ENCODE data around the gene FKBP11.

The FKBP11 gene

DNA sequence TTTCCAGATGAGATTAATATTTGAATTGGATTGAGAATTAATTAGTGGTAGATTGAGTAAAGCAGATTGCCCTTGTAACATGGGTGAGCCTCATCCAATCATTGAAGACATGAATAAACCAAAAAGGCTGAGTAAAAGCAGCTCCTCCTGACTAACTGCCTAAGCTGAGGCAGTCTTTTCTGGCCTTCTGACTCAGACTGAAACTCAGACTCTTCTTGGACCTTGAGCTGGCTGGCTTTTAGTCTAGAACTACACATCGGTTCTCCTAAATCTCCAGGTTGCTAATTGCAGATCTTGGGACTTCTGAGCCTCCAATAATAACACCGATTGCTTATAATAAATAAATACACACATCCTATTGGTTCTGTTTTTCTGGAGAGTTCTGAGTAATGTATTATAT is 24.0 kb downstream of the FKBP11 start:
- H3K27me3 ChIP-seq (replicated peaks; ENCODE audit: control insufficient read depth, insufficient read depth, low read length) = no peaks in the 10 kb centered on the region
- no peak for DNase-seq (ENCODE audit: extremely low read depth, insufficient read length)
- no peak overlapping the region for H3K4me3 ChIP-seq (replicated peaks; ENCODE audit: low read depth, low read length)
- no peaks in the 10 kb centered on the region for H3K36me3 ChIP-seq (ENCODE audit: control insufficient read depth, insufficient read depth, low read length)
- TF ChIP-seq, protein P1, sequence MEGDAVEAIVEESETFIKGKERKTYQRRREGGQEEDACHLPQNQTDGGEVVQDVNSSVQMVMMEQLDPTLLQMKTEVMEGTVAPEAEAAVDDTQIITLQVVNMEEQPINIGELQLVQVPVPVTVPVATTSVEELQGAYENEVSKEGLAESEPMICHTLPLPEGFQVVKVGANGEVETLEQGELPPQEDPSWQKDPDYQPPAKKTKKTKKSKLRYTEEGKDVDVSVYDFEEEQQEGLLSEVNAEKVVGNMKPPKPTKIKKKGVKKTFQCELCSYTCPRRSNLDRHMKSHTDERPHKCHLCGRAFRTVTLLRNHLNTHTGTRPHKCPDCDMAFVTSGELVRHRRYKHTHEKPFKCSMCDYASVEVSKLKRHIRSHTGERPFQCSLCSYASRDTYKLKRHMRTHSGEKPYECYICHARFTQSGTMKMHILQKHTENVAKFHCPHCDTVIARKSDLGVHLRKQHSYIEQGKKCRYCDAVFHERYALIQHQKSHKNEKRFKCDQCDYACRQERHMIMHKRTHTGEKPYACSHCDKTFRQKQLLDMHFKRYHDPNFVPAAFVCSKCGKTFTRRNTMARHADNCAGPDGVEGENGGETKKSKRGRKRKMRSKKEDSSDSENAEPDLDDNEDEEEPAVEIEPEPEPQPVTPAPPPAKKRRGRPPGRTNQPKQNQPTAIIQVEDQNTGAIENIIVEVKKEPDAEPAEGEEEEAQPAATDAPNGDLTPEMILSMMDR (IDR thresholded peaks at IDR 0.05; ENCODE audit: insufficient read depth, low read length, poor library complexity, severe bottlenecking) = no peak

GRCh38 chr12:48899651-48900050 is 25.6 kb downstream of the FKBP11 start:
- Histone ChIP-seq H3K36me3 (ENCODE audit: control insufficient read depth, insufficient read depth, low read length) (no peaks in the 10 kb centered on the region), H3K27me3 (replicated peaks; ENCODE audit: control insufficient read depth, insufficient read depth, low read length) (no peaks in the 10 kb centered on the region), H3K4me3 (replicated peaks; ENCODE audit: low read depth, low read length) (no peak overlapping the region)
- TF ChIP-seq, protein P1 (IDR thresholded peaks at IDR 0.05; ENCODE audit: insufficient read depth, low read length, poor library complexity, severe bottlenecking) = no peak
- DNase-seq (ENCODE audit: extremely low read depth, insufficient read length) = no peak

DNA sequence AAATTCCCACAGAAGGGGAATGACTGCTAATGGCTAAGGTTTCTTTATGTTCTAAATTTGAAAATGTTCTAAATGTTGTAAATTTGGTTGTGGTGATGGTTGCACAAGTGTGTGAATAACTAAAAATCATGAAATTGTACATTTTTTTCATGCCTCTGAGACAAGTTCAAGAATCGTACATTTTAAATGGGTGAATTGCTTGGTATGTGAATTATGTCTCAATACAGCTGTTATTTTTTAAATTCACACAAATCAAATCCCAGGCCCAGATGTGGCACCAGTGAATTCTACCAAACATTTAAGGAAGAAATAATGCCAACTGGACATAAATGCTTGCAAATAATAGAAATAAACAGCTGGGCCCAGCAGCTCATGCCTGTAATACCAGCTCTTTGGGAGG is 31.0 kb downstream of the FKBP11 start:
- no peaks in the 10 kb centered on the region for H3K36me3 ChIP-seq (ENCODE audit: control insufficient read depth, insufficient read depth, low read length)
- no peaks in the 10 kb centered on the region; the same call in 1 of the 2 replicates for H3K27me3 ChIP-seq (replicated peaks; ENCODE audit: control insufficient read depth, insufficient read depth, low read length)
- TF ChIP-seq, protein P1 (IDR thresholded peaks at IDR 0.05; ENCODE audit: insufficient read depth, low read length, poor library complexity, severe bottlenecking) = no peak
- H3K4me3 ChIP-seq (replicated peaks; ENCODE audit: low read depth, low read length) = no peak overlapping the region
- no peak for DNase-seq (ENCODE audit: extremely low read depth, insufficient read length)

- peak; percentile 70 for DNase-seq (ENCODE audit: extremely low read depth, insufficient read length)
- Histone ChIP-seq H3K4me3 (replicated peaks; ENCODE audit: low read depth, low read length) (0 out of 2 replicates have a peak overlapping the region, but pooled peaks have one; percentile 19), H3K36me3 (ENCODE audit: control insufficient read depth, insufficient read depth, low read length) (no peaks in the 10 kb centered on the region), H3K27me3 (replicated peaks; ENCODE audit: control insufficient read depth, insufficient read depth, low read length) (no peaks in the 10 kb centered on the region; the same call in 1 of the 2 replicates)
- TF ChIP-seq, protein P1 (IDR thresholded peaks at IDR 0.05; ENCODE audit: insufficient read depth, low read length, poor library complexity, severe bottlenecking) = peak; percentile 98
Observed at GRCh38 chr12:48890657-48891418, 34.5 kb downstream of the FKBP11 start.

DNA sequence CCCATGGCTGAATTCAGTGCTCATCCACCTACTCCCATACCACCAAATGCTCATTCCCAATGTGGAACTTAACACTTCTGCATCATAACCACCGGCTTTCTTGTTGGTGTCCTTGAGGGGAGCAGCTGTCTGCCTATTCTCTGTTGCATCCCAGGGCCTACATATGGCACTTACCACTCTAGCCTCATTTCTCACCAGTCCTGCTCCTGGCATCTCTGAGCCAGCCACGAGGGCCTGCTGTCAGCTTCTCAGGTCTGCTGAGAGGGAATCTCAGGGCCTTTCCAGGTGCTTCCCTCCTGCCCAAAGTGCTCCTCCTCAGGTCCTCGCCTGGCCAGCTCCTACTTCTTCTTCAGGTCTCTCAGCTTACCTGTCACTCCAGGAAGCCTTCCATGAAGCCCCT is 35.6 kb downstream of the FKBP11 start:
- H3K36me3 ChIP-seq (ENCODE audit: control insufficient read depth, insufficient read depth, low read length) = no peaks in the 10 kb centered on the region
- no peaks in the 10 kb centered on the region; the same call in 1 of the 2 replicates for H3K27me3 ChIP-seq (replicated peaks; ENCODE audit: control insufficient read depth, insufficient read depth, low read length)
- DNase-seq (ENCODE audit: extremely low read depth, insufficient read length) = no peak
- TF ChIP-seq, protein P1 (IDR thresholded peaks at IDR 0.05; ENCODE audit: insufficient read depth, low read length, poor library complexity, severe bottlenecking) = no peak
- no peak overlapping the region for H3K4me3 ChIP-seq (replicated peaks; ENCODE audit: low read depth, low read length)
